WI38 (cell line): Measurements from ENCODE around the gene KCND3.

Source experiments
- H3K4me3 ChIP-seq: 2 replicates; pipeline ENCODE4 v1.5.1; 2011; ENCODE audit warnings: low read depth, mild to moderate bottlenecking, control low read depth, low read length
- CTCF ChIP-seq: IDR thresholded peaks from 2 replicates; pipeline ENCODE4 v1.5.1; 2012; ENCODE audit warnings: low read depth, mild to moderate bottlenecking, control low read depth, low read length

Gene KCND3

GRCh38 chr1:111779546-111779945 is 209.9 kb downstream of the KCND3 start:
- no peak for TF ChIP-seq CTCF

GRCh38 chr1:111778541-111779051 is 210.9 kb downstream of the KCND3 start:
- no peak for TF ChIP-seq CTCF
- H3K4me3 ChIP-seq = no peak overlapping the region

More at GRCh38 chr1:111779546-111779945, 209.9 kb downstream of the KCND3 start:
- H3K4me3 ChIP-seq = no peak overlapping the region

- no peak for TF ChIP-seq CTCF
- H3K4me3 ChIP-seq = no peak overlapping the region
Observed at GRCh38 chr1:111778066-111778465, 211.4 kb downstream of the KCND3 start.

GRCh38 chr1:111777301-111777700 is 212.2 kb downstream of the KCND3 start:
- no peak for TF ChIP-seq CTCF
- no peak overlapping the region for H3K4me3 ChIP-seq

GRCh38 chr1:111776861-111777260 is 212.6 kb downstream of the KCND3 start:
- no peak for TF ChIP-seq CTCF
- no peak overlapping the region for H3K4me3 ChIP-seq

- H3K4me3 ChIP-seq = no peak overlapping the region
- no peak for TF ChIP-seq CTCF
Observed at GRCh38 chr1:111776391-111776790, 213.1 kb downstream of the KCND3 start.

GRCh38 chr1:111775966-111776365 is 213.5 kb downstream of the KCND3 start:
- no peak for TF ChIP-seq CTCF
- no peak overlapping the region for H3K4me3 ChIP-seq
